HG02852 (cell line): Measurements from ENCODE around the gene RNASE4.
"Not testable (repeated sequence)": the region's sequence is repeated elsewhere in the genome, so short reads cannot be mapped to it uniquely, and the experiment has no call there.

Experiments
- ATAC-seq: cut with Tn5 transposase; IDR thresholded peaks from one replicate; pipeline ENCODE4 v1.9.1; 2021; ENCODE audit warnings: mild to moderate bottlenecking, moderate library complexity; ENCODE audit not compliant: unreplicated experiment

The RNASE4 gene

GRCh38 chr14:20734430-20734806 is 50.1 kb downstream of the RNASE4 start:
- no peak for ATAC-seq

GRCh38 chr14:20738292-20738691 is 53.9 kb downstream of the RNASE4 start:
- ATAC-seq = not testable (repeated sequence)

GRCh38 chr14:20742132-20742531 is 57.8 kb downstream of the RNASE4 start:
- no peak for ATAC-seq

- no peak for ATAC-seq
These were observed 59.2 kb downstream of the RNASE4 start for GRCh38 chr14:20743556-20743955.

GRCh38 chr14:20745571-20746358 is 61.4 kb downstream of the RNASE4 start, which contains the start of gene EDDM3A:
Gene EDDM3A (plus strand): TSS chr14:20745887. CDS start chr14:20747581, 1,694 bp downstream.
- ATAC-seq = no peak

- no peak for ATAC-seq
These were observed 62.2 kb downstream of the RNASE4 start for GRCh38 chr14:20746566-20746965.

- no peak for ATAC-seq
These were observed 64.1 kb downstream of the RNASE4 start for GRCh38 chr14:20748439-20748838.

GRCh38 chr14:20750194-20750593 is 65.8 kb downstream of the RNASE4 start:
- ATAC-seq = no peak
